K562 (cell line): ENCODE measurements around the gene WDR31. TPM values are rescaled to one million over a fixed set of nuclear protein-coding genes. Genes with fewer than 3 reads are reported as not detected.

Experiments
- ARID3A ChIP-seq: IDR thresholded peaks from 2 replicates; pipeline ENCODE4 v1.6.1; 2012; ENCODE audit warnings: low read depth, low read length, improper control_type of control experiment, borderline replicate concordance
- ATF1 ChIP-seq, 2 experiments: fragments of 450-650 bp in 1 of 2; IDR thresholded peaks; 2 replicates each; pipeline ENCODE4 v1.6.1; 2016; ENCODE audit warnings: missing compliant biosample characterization in 1 of 2, missing genetic modification characterization in 1 of 2
- DMBX1 ChIP-seq: fragments of 250-450 bp; sonication (Bioruptor Pico); IDR thresholded peaks from 2 replicates; pipeline ENCODE4 v1.8.0; 2022; ENCODE audit warnings: inconsistent platforms, mild to moderate bottlenecking, moderate library complexity, borderline replicate concordance
- EZH2 ChIP-seq: IDR thresholded peaks from 2 replicates; pipeline ENCODE4 v1.6.1; 2012; ENCODE audit warnings: low read depth, mild to moderate bottlenecking, inconsistent platforms, low read length, borderline replicate concordance
- KDM5B ChIP-seq: fragments of 200-600 bp; sonication (generic); IDR thresholded peaks from 2 replicates; pipeline ENCODE4 v1.6.1; 2012; ENCODE audit warnings: low read depth, mild to moderate bottlenecking, moderate library complexity, low read length, control low read depth, inconsistent platforms; ENCODE audit not compliant: insufficient replicate concordance
- KHSRP ChIP-seq: fragments of 450-650 bp; IDR thresholded peaks from 2 replicates; pipeline ENCODE4 v1.6.1; 2017
- ZNF253 ChIP-seq: fragments of 250-450 bp; sonication (Bioruptor Pico); conservative IDR thresholded peaks from 2 replicates; pipeline ENCODE4 v1.6.1; 2021; ENCODE audit warnings: mild to moderate bottlenecking
- polyA plus RNA-seq, 8 experiments: library from polyadenylated mRNA; depleted of rRNA in 4 of 8; stranded (reverse) in 5 of 8; unstranded in 3 of 8; fragments of >200 nt; fragmentation: Nextera tagmentation in 2 of 8; fragmentation: Illumina TruSeq in 1 of 8; extraction: Ambion mirVana in 2 of 8; extraction: Trizol in 1 of 8; gene quantifications; 2 replicates each; pipeline versions ENCODE4 v1.2.1 to v1.2.3, GENCODE V29; 2011 to 2014; ENCODE audit warnings: inconsistent platforms in 1 of 8, missing spikeins in 1 of 8
- total RNA-seq, 7 experiments: library from RNA; depleted of rRNA in 6 of 7; stranded (reverse); fragments of >200 nt in 6 of 7; fragmentation: Illumina TruSeq in 2 of 7; extraction: Trizol in 2 of 7; gene quantifications; 2 replicates each; pipeline versions ENCODE4 v1.2.1 to v1.2.3, GENCODE V29; 2011 to 2021; ENCODE audit warnings: low replicate concordance in 1 of 7
- TF ChIP-seq, protein P1 (sequence below), 2 experiments: fragments of 450-650 bp in 1 of 2; sonication (generic) in 1 of 2; formaldehyde crosslinking; conservative IDR thresholded peaks; 2 replicates each; pipeline versions ENCODE4 v1.4.0 to v1.8.1; 2020 to 2022; ENCODE audit warnings: mild to moderate bottlenecking in 1 of 2, missing genetic modification reagents in 1 of 2
- TF ChIP-seq, protein P2 (sequence below), 2 experiments: fragments of 450-650 bp; IDR thresholded peaks; 2 replicates each; pipeline ENCODE4 v1.6.1; 2016; ENCODE audit warnings: mild to moderate bottlenecking in 2 of 2, borderline replicate concordance in 1 of 2, low read depth in 1 of 2, moderate library complexity in 1 of 2
- TF ChIP-seq, protein P3 (sequence below), 2 experiments: fragments of 450-650 bp in 1 of 2; IDR thresholded peaks; 2 replicates each; pipeline ENCODE4 v1.6.1; 2011 to 2017; ENCODE audit warnings: low read depth in 2 of 2, antibody characterized with exemption in 1 of 2, borderline replicate concordance in 1 of 2, low read length in 1 of 2, mild to moderate bottlenecking in 1 of 2, mixed read lengths in 1 of 2; ENCODE audit not compliant: control insufficient read depth in 1 of 2

WDR31 gene
- total and polyA plus RNA-seq, 9 of the 15 experiments (the other 6 are each of a cell fraction or from before 2014, with no cell fraction given) = 0.35 to 1.8 (median 0.95) TPM

DNA sequence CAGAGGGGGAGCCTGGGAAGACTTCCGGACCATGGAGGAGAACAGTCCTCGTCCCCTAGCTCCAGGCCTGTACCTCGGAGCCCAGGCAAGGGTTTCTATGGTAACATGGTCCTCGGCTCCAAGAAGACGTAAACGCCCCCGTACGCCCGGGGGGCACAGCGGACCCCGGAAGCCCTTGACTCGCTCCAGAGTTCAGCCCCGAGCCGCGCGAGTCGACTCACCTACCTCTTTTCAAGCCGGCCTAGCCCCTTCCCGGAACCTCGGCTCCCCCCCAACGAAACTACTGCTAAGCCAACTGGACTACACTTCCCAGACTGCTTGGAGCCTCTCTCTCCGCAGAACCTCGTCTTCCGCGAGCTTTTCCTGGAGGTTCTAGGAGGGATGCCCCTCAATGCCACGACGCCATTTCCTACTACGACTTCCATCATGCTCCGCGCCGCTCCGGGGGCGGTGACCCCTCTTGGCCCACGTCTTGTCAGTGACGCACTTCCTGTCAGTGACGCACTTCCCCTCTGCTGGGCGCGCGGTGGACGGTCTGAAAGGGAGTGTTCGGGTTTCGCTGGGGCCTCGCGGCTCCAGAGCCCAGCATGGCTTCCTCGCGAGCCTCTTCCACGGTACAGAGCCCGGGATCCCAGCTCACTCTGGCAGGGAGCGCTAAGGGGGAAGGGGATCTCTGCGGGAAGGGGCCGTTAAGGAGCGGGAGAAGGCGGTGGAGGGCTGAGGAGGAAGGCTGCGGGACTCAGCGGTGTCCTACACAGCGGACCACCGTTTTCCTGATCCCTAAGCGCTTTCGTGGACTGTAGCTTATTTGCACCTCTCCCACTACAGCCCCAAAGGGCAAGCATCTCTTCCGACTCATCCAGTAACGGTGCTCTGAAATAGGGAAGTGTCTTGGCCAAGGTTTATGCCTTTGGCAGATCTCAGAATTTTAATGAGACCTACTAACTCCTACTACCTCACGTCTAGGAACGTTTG lies 64.6 kb downstream of the WDR31 start, which contains the start of the genes CDC26 and PRPF4 (continued):
- TF ChIP-seq, protein P1, sequence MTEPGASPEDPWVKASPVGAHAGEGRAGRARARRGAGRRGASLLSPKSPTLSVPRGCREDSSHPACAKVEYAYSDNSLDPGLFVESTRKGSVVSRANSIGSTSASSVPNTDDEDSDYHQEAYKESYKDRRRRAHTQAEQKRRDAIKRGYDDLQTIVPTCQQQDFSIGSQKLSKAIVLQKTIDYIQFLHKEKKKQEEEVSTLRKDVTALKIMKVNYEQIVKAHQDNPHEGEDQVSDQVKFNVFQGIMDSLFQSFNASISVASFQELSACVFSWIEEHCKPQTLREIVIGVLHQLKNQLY (CRISPR knock-in tag; conservative IDR thresholded peaks at IDR 0.05) = no peak
- TF ChIP-seq DMBX1 (CRISPR knock-in tag) (no peak), KDM5B (peak; percentile 99), ARID3A (no peak), KHSRP (peak; percentile 70), EZH2 (no peak), ATF1 (CRISPR knock-in tag; IDR thresholded peaks at IDR 0.05) (peak; percentile 74), ATF1 (tag; IDR thresholded peaks at IDR 0.05) (peak; percentile 99), ZNF253 (no peak)
- TF ChIP-seq, protein P2, sequence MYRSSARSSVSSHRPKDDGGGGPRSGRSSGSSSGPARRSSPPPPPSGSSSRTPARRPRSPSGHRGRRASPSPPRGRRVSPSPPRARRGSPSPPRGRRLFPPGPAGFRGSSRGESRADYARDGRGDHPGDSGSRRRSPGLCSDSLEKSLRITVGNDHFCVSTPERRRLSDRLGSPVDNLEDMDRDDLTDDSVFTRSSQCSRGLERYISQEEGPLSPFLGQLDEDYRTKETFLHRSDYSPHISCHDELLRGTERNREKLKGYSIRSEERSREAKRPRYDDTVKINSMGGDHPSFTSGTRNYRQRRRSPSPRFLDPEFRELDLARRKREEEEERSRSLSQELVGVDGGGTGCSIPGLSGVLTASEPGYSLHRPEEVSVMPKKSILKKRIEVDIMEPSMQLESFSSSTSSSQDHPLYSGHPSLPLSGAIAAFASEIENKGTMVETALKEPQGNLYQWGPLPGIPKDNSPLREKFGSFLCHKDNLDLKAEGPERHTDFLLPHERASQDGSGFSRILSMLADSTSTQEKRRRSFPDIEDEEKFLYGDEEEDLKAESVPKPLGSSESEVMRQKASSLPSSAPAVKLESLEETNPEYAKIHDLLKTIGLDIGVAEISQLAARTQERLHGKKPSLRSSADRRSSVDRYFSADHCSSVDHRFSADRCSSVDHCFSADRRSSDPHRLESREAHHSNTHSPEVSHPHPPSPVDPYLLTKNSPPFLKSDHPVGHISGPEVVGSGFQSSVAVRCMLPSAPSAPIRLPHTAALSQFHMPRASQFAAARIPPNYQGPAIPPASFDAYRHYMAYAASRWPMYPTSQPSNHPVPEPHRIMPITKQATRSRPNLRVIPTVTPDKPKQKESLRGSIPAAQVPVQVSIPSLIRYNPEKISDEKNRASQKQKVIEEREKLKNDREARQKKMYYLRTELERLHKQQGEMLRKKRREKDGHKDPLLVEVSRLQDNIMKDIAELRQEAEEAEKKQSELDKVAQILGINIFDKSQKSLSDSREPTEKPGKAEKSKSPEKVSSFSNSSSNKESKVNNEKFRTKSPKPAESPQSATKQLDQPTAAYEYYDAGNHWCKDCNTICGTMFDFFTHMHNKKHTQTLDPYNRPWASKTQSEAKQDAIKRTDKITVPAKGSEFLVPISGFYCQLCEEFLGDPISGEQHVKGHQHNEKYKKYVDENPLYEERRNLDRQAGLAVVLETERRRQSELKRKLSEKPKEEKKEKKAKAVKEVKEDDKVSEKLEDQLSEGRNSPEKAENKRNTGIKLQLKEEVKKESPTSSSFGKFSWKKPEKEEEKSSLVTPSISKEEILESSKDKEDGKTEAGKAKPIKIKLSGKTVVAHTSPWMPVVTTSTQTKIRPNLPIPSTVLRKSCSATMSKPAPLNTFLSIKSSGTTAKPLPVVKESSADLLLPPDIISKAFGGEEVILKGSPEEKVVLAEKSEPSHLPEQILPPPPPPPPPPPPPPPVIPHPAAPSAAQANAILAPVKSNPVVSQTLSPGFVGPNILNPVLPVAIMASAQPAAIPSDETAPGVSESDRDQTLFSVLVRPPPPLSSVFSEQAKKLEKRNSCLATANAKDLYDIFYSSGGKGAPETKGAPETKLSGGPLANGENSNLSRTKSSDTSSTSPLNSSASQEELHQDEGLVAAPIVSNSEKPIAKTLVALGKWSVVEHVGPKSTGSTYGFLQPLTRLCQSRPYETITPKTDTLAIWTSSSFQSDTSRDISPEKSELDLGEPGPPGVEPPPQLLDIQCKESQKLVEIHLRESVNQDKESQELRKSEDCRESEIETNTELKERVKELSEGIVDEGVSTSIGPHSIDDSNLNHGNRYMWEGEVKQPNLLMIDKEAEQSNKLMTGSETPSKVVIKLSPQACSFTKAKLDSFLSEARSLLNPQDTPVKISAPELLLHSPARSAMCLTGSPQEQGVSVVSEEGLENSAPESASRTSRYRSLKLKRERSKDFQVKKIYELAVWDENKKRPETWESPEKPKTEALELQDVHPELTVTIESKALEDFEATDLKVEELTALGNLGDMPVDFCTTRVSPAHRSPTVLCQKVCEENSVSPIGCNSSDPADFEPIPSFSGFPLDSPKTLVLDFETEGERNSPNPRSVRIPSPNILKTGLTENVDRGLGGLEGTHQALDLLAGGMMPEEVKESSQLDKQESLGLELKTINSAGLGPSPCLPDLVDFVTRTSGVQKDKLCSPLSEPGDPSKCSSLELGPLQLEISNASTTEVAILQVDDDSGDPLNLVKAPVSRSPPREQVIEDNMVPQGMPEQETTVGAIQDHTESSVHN (IDR thresholded peaks at IDR 0.05; ENCODE audit: borderline replicate concordance in 1 of 2, low read depth in 1 of 2) = no peak
- TF ChIP-seq, protein P3, sequence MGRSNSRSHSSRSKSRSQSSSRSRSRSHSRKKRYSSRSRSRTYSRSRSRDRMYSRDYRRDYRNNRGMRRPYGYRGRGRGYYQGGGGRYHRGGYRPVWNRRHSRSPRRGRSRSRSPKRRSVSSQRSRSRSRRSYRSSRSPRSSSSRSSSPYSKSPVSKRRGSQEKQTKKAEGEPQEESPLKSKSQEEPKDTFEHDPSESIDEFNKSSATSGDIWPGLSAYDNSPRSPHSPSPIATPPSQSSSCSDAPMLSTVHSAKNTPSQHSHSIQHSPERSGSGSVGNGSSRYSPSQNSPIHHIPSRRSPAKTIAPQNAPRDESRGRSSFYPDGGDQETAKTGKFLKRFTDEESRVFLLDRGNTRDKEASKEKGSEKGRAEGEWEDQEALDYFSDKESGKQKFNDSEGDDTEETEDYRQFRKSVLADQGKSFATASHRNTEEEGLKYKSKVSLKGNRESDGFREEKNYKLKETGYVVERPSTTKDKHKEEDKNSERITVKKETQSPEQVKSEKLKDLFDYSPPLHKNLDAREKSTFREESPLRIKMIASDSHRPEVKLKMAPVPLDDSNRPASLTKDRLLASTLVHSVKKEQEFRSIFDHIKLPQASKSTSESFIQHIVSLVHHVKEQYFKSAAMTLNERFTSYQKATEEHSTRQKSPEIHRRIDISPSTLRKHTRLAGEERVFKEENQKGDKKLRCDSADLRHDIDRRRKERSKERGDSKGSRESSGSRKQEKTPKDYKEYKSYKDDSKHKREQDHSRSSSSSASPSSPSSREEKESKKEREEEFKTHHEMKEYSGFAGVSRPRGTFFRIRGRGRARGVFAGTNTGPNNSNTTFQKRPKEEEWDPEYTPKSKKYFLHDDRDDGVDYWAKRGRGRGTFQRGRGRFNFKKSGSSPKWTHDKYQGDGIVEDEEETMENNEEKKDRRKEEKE (IDR thresholded peaks at IDR 0.05; ENCODE audit: borderline replicate concordance in 1 of 2, control insufficient read depth in 1 of 2, low read depth in 2 of 2, low read length in 1 of 2) = no peak
